GM21723 (cell line): Measurements from ENCODE around the gene NTN3.
"Not testable (repeated sequence)": the region's sequence is repeated elsewhere in the genome, so short reads cannot be mapped to it uniquely, and the experiment has no call there.

Source experiments
- ATAC-seq: cut with Tn5 transposase; IDR thresholded peaks from one replicate; pipeline ENCODE4 v1.9.1; 2021; ENCODE audit warnings: mild to moderate bottlenecking, moderate library complexity; ENCODE audit not compliant: unreplicated experiment

NTN3 gene

DNA sequence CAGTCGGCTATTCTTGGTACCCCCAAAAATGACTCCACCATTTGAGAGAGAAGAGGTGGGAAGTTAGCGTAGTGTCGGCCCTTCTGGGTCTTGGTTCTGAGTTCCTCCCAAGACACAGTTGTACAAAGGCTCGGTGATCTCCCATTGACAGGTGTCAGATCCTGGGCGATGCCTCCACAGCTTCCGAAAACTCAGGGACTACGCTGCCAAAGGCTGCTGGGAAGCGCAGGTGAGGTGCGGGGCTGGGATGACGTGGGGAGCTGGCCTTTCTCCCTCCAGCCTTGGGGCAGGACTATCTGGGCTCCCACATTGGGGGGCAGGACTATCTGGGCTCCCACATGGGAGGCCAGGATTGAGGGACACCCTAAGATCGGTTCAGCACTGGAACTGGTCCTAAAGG lies 31.5 kb upstream of the NTN3 start:
- ATAC-seq, result no peak

DNA sequence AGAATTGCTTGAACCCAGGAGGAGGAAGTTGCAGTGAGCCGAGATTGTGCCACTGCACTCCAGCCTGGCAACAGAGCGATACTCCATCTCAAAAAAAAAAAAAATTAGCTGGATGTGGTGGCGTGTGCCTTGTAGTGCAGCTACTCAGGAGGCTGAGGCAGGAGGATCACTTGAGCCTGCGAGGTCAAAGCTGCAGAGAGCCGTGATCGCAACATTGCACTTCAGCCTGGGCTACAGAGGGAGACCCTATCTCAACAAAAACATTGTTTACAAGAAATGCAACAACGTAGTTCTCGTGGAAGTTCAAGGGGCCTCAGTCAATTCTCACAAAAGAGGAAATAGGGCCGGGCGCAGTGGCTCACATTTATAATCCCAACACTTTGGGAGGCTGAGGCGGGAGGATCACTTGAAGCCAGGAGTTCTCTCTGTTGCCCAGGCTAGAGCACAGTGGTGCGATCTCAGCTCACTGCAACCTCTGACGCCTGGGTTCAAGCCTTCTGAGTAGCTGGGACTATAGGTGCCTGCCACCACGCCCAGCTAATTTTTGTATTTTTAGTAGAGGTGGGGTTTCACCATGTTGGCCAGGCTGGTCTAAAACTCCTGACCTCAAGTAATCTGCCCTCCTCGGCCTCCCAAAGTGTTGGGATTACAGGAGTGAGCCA lies 29.8 kb upstream of the NTN3 start:
- not testable (repeated sequence) for ATAC-seq

DNA sequence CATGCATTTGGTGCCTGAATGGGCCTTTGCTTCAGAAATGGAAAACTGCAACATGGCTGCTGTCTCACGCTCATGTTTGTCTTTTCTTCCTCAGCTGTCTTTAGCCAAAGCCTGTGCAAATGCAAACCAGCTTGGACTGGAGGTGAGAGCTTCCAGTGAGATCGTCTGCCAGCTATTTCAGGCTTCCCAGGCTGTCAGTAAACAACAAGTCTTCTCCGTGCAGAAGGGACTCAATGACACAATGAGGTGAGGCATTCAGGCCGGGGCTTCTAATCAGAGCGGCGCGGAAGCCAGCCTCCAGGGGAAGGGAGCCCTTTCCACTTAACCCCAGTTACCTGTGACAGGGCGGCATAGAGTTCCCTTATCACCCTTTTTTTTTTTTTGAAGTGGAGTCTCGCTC lies 27.5 kb upstream of the NTN3 start:
- no peak for ATAC-seq

DNA sequence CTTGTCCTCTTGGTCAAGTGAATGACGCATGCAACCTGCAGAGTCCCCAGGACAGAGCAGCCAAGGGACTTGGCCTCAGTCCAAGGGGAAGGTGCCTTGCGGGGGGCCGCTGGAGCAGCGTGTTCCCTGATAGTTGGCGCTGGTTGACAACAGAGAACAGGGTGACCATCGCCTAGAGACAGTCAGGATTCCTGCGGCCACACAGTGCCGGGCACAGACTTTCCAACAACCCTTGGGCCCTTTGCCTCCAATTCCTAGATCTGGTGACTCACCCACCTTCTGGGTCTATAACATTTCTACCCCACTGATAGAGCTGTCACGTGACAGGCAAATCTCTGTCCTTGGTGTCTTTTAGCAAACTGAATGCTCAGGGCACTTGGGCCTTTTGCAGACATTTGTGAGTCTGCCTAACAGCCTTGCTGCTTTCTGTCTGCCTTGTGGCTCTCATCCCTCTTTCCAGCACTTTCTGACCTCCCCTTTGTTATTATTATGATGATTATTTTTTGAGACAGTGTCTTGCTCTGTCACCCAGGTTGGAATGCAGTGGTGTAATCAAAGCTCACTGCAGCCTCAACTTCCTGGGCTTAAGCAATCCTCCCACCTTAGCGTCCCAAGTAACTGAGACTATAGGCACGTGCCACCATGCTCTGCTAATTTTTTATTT lies 23.0 kb upstream of the NTN3 start:
- ATAC-seq, result no peak

DNA sequence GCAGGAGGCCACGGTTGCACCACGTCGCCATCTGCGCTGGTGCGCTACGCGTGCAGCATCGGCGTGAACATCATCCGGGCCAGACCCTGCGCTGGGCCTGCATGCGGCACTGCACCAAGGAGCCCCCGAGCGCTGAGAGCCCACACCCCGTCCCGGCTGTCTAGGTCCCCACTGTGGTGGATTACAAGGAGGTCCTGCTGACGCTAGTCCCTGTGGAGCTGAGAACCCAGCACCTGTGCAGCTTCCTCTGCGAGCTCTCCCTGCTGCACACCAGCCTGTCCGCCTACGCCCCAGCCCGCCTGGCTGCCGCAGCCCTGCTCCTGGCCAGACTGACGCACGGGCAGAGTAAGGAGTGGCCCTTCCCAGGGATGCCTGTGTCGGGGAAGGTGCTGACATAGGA lies 22.0 kb upstream of the NTN3 start:
- no peak for ATAC-seq

DNA sequence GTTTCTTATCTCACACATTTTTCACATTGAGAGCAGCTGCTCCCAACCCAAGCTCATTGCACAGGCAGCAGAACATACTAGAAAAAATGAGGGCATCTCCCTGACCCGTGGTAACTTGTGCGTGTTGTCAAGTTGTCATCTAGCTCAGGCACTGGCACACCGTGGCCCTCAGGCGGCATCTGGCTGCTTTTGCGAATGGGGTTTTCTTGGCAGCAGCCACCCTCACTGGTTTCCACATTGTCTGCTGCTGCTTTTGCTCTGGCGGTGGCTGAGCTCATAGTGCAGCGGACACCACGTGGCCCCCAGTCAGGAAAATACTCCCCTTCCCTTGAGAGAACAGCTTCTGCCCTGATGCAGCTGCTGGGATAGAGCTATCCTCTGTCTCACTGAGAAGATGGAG lies 20.6 kb upstream of the NTN3 start:
- no peak for ATAC-seq

DNA sequence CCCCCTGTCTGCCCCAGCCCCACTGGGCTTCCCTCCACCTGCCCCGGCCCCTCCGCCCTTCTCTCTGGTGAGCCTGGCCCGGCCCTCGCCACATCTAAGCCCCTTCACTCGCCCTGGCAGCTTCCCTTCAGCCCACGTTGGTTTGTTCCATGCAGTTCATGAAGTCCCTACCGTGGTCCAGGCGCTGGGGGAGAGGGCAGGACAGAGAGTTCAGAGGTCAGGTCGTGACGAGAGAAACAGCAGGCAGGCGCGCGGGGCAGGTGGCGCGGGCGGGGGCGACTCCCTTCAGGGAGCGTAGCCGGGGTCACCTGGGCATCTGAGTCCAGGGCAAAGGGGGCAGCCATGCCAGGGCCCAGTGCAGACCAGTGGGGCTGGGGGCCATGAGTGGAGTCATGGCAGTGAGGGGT lies 20.1 kb upstream of the NTN3 start:
- no peak for ATAC-seq

DNA sequence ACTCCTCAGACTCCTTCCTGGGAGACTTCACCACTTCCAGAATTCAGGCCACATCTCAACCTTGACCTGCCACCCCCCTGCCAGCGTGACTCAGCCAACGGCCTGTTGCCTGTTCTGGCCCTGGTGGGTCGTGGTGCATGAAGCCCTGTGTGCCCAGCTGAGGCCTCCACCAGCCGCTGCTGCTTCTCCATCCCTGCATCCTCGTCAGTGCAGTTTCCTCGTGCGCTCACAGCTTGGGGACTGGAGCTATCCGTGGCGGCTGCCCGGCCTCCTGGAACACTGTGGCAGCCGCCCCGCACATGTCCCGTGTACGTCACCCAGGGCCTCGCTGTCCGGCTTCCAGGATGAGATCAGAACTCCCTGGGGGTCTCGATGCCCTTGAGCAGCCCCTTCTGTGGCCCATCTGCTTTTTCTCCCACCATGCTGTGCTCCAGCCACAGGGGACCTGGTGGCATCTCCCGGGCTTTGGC lies 19.2 kb upstream of the NTN3 start:
- no peak for ATAC-seq

DNA sequence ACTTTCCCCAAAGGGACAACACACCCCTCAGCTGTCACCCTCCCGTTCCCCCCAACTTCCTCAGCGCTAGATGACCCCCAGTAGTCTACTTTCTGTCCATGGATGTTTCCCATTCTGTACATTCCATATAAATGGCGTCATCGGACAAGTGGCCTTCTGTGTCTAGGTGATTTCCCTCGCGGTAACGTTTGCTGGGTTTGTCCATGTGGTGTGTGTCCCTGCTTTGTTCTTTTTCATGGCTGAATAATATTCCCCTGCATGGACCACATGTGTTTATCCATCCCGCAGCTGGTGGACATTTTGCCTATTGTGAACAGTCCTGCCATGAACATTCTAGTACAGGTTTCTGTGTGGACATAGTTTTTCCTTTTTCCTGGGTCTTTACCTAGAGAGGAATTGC lies 18.4 kb upstream of the NTN3 start:
- ATAC-seq, result no peak

DNA sequence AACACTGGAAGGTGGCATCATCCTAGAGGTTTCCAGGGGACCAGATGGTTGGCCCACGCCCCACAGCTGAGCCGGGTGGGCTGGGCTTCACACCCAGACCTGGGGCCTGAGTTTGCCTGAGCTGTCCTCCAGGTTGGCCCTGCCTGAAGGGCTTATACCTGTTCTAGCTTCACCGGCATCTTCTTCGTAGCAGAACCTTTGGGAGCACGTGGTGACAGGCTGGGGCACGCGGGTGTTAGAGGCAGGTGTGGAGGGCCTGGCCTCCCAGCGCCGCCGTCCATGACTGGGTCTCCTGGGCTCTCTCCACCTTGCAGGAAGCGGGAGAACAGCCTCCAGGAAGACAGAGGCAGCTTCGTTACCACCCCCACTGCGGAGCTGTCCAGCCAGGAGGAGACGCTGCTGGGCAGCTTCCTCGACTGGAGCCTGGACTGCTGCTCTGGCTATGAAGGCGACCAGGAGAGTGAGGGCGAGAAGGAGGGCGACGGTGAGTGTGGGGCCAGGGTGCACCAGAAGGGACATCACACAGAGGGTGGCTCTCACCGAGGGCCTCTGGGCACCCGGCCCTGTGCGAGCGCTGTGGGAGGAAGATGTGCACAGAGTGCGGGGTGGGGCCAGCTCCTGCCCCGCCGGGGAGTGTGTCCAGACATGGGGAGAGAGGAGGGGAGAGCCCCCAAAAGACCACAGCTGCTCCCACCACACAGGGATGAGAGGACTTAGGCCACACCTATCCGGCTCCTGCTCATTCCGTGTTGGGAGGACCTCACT lies 15.8 kb upstream of the NTN3 start:
- ATAC-seq, result no peak

DNA sequence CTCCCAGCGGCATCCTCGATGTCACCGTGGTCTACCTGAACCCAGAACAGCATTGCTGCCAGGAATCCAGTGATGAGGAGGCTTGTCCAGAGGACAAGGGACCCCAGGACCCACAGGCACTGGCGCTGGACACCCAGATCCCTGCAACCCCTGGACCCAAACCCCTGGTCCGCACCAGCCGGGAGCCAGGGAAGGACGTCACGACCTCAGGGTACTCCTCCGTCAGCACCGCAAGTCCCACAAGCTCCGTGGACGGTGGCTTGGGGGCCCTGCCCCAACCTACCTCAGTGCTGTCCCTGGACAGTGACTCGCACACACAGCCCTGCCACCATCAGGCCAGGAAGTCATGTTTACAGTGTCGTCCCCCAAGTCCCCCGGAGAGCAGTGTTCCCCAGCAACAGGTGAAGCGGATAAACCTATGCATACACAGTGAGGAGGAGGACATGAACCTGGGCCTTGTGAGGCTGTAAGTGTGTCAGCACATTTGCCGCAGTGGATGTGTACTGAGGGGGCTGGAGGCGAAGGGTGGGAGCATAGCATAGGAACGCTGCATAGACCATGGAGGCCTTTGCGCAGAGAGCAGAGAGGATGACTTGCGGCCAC lies 14.4 kb upstream of the NTN3 start:
- no peak for ATAC-seq

DNA sequence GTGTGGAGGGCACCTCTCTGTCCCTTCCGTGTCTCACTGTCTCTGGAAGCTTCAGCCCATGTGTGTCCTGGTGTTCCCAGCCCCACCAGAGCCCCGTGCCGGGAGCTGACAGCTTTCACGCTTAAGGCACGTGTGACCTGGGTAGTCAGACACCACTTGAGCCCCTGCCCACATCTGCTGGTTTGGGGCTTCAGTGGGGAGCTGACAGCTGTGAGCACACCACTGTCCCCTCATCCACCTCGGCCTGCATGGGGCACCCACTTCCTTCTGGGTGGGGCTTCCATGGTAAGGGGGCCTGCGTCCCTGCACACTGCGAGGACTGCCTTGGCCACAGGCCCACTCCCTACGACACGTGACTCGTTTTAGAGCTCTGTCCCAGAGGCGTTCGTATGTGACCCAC lies 13.8 kb upstream of the NTN3 start:
- no peak for ATAC-seq

DNA sequence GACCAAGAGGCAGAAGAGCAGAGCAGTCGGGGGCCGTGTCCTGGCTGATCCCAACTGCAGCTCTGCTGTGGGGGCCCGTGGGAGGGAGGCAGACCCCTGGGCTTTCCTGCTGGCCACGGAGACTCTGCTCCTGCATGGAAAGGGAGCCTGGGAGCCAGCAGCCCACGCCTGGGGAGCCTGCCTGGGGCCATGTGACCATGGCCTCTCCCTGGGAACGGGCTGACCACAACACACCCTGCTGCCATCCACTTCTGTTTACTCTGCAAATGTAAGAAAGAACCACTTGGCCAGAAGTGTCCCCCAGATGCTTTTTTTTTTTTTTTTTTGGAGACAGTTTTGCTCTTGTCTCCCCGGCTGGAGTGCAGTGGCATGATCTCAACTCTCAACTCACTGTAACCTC lies 13.2 kb upstream of the NTN3 start:
- no peak for ATAC-seq

DNA sequence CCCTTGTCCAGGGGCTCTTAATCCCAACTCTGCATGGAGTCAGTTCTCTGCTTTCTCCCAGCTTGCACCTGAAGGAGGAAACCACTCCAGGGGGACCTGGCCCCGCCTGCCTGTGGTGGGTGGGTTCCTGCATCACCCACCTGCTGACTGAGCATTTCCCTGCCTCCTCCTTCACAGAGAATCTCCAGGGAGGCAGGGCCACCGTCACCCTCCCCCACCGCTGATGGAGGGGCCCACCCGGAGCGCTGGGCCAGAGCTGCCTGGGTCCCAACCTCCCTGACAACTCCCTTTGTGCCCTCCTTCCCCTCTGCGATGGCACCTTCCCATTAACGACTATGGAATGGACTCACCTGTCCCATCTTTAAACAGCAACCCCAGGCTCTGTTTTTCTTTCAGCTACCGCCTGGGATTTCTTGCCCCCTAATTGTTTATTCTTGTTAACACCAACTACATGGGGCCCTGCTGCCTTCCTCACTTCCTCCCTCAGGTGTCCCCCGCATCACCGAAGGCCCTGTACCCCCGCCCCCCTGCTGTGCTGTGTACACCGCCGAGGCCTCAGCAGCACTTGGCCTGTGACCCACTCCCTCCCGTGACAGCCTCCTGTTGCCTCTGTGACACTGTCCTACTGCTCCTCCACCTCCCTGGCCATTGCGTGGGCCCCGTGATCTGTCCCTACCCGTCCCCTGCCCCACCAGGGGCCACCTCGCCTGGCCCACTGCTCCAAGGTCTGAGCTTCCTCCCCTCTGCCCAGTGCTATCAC lies 12.0 kb upstream of the NTN3 start:
- ATAC-seq, result no peak

DNA sequence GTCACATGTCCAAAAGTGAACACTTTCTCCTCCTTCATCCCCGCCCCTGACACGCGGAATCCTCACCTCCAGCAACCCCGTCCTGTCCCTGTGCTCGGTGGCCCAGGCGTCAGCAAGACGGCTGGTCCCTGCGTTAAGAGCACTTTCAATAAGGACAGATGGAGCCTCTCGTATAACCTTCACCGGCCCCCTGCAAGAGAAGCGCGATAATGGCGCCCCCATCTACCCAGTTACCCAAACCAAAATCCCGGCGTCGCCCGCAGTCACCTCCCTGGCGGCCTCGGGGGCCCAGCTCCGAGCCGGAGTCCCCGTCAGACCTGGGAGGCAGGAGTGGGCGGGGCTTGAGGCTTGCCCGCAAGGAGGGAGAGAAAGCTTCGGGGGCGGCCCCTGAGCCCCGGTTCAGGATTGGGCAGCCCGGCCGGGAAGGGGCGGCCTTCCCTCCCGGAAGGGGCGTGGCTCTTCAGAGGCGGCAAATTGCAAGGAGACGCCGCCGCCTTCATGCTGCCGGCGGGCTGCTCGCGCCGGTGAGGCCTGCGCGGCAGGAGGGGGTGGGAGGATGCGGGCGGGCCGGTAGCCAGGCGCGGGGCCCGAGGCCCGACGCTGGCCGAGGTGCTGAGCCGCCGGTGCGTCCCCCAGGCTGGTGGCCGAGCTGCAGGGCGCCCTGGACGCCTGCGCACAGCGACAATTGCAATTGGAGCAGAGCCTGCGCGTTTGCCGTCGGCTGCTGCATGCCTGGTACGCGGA lies 11.3 kb upstream of the NTN3 start, which contains the start of gene TEDC2:
Gene TEDC2 (plus strand): TSS at position 463 of the 744 bp plus-strand sequence. CDS start 36 bp downstream, at position 499.
- peak; percentile 88 for ATAC-seq

DNA sequence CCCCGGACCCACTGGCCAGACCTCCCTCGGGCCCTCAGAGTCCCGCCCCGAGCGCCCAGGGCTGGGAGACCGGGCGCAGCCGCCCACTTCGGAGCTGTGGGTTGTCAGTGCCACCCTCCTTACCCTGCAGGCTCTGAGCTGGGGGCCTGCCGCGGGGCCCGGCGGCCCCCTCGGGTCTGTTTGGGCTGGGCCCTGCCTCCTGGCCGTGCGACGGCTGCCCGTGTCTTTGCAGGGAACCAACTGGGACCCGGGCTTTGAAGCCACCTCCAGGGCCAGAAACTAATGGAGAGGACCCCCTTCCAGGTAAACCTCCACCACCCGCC lies 10.7 kb upstream of the NTN3 start:
- ATAC-seq, result no peak

DNA sequence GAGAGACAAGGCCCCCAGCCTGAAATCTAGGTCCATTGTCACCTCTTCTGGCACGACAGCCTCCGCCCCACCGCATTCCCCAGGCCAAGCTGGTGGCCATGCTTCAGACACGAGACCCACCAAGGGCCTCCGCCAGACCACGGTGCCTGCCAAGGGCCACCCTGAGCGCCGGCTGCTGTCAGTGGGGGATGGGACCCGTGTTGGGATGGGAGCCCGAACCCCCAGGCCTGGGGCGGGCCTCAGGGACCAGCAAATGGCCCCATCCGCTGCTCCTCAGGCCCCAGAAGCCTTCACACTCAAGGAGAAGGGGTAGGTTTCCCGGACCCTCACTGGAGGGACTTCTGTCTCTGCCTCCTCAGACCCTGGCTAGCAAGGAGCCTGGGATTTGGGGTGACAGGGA lies 10.2 kb upstream of the NTN3 start:
- ATAC-seq, result no peak

DNA sequence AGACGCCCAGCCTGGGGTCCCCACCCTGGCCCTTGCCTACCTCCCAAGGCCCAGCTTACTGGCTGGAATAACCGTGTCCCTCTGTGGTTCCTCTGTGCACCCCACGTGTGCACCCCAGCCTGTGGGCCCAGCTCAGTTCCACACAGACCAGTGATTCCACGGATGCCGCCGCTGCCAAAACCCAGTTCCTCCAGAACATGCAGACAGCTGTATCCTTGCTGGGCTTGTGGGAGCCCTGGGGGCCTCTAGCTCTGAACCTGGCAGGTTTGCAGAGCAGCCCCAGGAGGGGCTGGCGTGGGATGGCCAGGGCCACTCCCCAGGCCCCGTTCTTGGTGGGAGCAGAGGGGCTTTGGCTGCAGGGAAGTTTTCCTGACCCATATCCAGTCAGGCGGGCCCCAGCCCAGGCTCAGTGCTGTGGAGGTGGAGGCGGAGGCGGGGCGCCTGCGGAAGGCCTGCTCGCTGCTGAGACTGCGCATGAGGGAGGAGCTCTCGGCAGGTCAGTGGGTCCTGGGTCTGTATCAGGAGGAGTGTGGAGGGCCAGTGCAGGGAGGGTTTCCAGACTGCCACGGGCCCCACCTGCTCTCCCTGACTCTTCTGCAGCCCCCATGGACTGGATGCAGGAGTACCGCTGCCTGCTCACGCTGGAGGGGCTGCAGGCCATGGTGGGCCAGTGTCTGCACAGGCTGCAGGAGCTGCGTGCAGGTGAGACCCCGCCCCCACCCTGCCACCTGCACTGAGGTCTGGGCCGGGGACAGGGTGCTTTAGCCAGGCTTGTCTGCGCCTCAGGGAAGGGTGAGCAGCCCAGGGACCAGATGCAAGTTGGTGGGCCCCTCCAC lies 8.8 kb upstream of the NTN3 start:
- ATAC-seq, result no peak

DNA sequence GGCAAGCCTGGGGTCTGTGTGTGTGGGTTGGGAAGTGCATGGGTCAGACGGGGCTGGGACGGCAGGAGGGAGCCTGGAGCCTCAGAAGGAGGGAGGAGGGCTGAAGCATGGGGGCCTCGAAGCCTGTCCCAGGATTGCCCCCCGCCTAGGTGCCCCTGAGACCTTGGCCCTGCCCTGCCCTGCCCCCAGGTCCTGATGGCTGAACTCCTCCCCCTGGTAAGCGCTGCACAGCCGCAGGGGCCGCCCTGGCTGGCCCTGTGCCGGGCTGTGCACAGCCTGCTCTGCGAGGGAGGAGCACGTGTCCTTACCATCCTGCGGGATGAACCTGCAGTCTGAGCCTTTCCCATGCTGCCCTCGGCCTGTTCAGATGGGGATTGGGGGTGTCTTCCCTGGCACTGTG lies 6.8 kb upstream of the NTN3 start:
- no peak for ATAC-seq
